Spleen (tissue), 11 donors: ENCODE measurements around the gene NPEPL1. TPM values are rescaled to one million over a fixed set of nuclear protein-coding genes. Genes with fewer than 3 reads are reported as not detected.
"Not testable (repeated sequence)": the region's sequence is repeated elsewhere in the genome, so short reads cannot be mapped to it uniquely, and the experiment has no call there.

Experiments used
- DNase-seq: peaks from one replicate; pipeline ENCODE4 v3.0.0-alpha.2; 2020
- H3K27ac ChIP-seq, 8 donors: fragments of 200-600 bp; sonication (generic) in 7 of 8; 1 replicate in 4 of 8; 2 replicates in 4 of 8; pipeline versions ENCODE4 v1.5.0 to v1.8.0; 2016 to 2021; ENCODE audit warnings: inconsistent platforms in 4 of 8, mild to moderate bottlenecking in 4 of 8, moderate library complexity in 1 of 8
- H3K27me3 ChIP-seq, 7 donors: fragments of 200-600 bp; sonication (generic) in 6 of 7; replicated peaks in 1 of 7; 1 replicate in 4 of 7; 2 replicates in 3 of 7; pipeline versions ENCODE4 v1.5.0 to v1.8.0; 2016 to 2021; ENCODE audit warnings: inconsistent platforms in 3 of 7, mild to moderate bottlenecking in 1 of 7
- H3K36me3 ChIP-seq, 6 donors: fragments of 200-600 bp; sonication (generic) in 5 of 6; 1 replicate in 4 of 6; 2 replicates in 2 of 6; pipeline versions ENCODE4 v1.5.0 to v1.8.0; 2016 to 2021; ENCODE audit warnings: inconsistent platforms in 2 of 6
- H3K4me1 ChIP-seq, 6 donors: fragments of 200-600 bp; sonication (generic) in 5 of 6; 1 replicate in 3 of 6; 2 replicates in 3 of 6; pipeline versions ENCODE4 v1.5.0 to v1.8.0; 2016 to 2021; ENCODE audit warnings: inconsistent platforms in 3 of 6
- H3K4me3 ChIP-seq, 8 donors: fragments of 200-600 bp; sonication (generic) in 7 of 8; 1 replicate in 4 of 8; 2 replicates in 4 of 8; pipeline versions ENCODE4 v1.5.0 to v1.8.0; 2016 to 2021; ENCODE audit warnings: inconsistent platforms in 4 of 8, mild to moderate bottlenecking in 4 of 8, moderate library complexity in 2 of 8
- H3K9me3 ChIP-seq, 8 donors: fragments of 200-600 bp; sonication (generic) in 7 of 8; 1 replicate in 4 of 8; 2 replicates in 4 of 8; pipeline versions ENCODE4 v1.5.0 to v1.8.0; 2016 to 2021; ENCODE audit warnings: inconsistent platforms in 4 of 8
- POLR2A ChIP-seq, 3 donors: fragments of 450-650 bp; IDR thresholded peaks; one replicate each; pipeline ENCODE4 v1.5.1; 2017; ENCODE audit warnings: antibody characterized with exemption in 3 of 3, mild to moderate bottlenecking in 1 of 3
- POLR2AphosphoS5 ChIP-seq, 3 donors: sonication (generic); formaldehyde crosslinking; IDR thresholded peaks; one replicate each; pipeline ENCODE4 v1.5.1; 2017; ENCODE audit warnings: antibody characterized with exemption in 3 of 3
- WGBS, 5 donors: extraction: QIAGEN DNeasy Blood & Tissue Kit in 3 of 5; methylation state at CpG; one replicate each; pipeline versions ENCODE4 v1.1.5 to v1.1.7; 2013 to 2018; 5-methylcytosine and 5-hydroxymethylcytosine counted together
- intact Hi-C: fragments of 100-400 bp; cut with DNase I; formaldehyde crosslinking; loops from one replicate; pipeline ENCODE4 v1.15.0; 2023; ENCODE audit warnings: low total_unique reads
- polyA plus RNA-seq, 3 donors: library from polyadenylated mRNA; stranded (reverse); fragments of 200-250 nt; gene quantifications; one replicate each; pipeline ENCODE4 v1.2.1, GENCODE V29; 2013
- total RNA-seq, 7 donors: library from RNA; depleted of rRNA in 3 of 7; stranded (reverse); fragments of >200 nt in 3 of 7; fragmentation: NEBNext Ultra II Directional in 4 of 7; extraction: Animal tissue kit (Norgen Biotek cat#: 25700) in 4 of 7; gene quantifications; one replicate each; pipeline versions ENCODE4 v1.1.0 to v1.2.1, GENCODE V29; 2016 to 2021
- TF ChIP-seq, protein P1 (sequence below), 11 experiments: fragments of 200-600 bp in 7 of 11; fragments of 450-650 bp in 4 of 11; sonication (generic) in 4 of 11; IDR thresholded peaks in 8 of 11; conservative IDR thresholded peaks in 3 of 11; 1 replicate in 7 of 11; 2 replicates in 4 of 11; pipeline versions ENCODE4 v1.4.0 to v1.8.0; 2016 to 2021; ENCODE audit warnings: antibody characterized with exemption in 11 of 11, inconsistent platforms in 4 of 11, mild to moderate bottlenecking in 1 of 11
- donor health status: healthy with polysubstance abuse.
- donor health status: DM: no; HTN: no; CAD: no; lungs with moderate emphysema.
- donor health status: DM: no; HTN: no; CAD: no.
- donor health status: Bipolar disorder and iron deficiency.
- donor health status: healthy.
- donor health status: DM: no; HTN: no; CAD: no.
- donor health status: DM: yes; HTN: yes; CAD: no.

Gene NPEPL1
- total and polyA plus RNA-seq, 10 donors, result 19.3 to 61.7 (median 56.2) TPM

DNA sequence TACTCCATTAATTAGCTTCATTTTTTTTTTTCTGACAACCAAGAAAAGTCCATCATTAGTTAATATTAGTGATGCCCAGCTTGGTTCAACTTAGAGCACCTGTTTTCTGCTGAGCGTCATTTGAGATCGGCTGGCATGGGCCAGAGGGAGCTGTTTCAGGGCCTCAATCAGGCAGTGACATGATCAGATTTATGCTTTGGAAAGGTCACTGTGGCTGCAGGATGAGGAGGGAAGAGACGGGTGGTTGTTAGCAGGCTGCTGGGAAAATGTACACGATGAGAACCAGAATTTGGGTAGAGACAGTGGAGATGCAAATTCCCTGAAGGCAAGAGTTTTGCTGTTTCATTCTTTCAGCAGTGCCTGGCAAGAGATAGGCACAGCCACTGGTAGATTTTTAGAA lies 45.9 kb upstream of the NPEPL1 start:
- intact Hi-C loops, result no loop called here
- Histone ChIP-seq H3K4me1 (peaks cover 0 to 19% (median 10%) of the 10 kb centered on the region in 6 donors), H3K36me3 (no peaks in the 10 kb centered on the region), H3K27ac (no peak overlapping the region), H3K27me3 (peaks cover 0 to 12% (median 0%) of the 10 kb centered on the region in 7 donors), H3K9me3 (no peaks in the 10 kb centered on the region), H3K4me3 (no peak overlapping the region)
- TF ChIP-seq POLR2A (IDR thresholded peaks at IDR 0.05), result no peak
- TF ChIP-seq POLR2AphosphoS5 (IDR thresholded peaks at IDR 0.05), result no peak
- TF ChIP-seq, protein P1, sequence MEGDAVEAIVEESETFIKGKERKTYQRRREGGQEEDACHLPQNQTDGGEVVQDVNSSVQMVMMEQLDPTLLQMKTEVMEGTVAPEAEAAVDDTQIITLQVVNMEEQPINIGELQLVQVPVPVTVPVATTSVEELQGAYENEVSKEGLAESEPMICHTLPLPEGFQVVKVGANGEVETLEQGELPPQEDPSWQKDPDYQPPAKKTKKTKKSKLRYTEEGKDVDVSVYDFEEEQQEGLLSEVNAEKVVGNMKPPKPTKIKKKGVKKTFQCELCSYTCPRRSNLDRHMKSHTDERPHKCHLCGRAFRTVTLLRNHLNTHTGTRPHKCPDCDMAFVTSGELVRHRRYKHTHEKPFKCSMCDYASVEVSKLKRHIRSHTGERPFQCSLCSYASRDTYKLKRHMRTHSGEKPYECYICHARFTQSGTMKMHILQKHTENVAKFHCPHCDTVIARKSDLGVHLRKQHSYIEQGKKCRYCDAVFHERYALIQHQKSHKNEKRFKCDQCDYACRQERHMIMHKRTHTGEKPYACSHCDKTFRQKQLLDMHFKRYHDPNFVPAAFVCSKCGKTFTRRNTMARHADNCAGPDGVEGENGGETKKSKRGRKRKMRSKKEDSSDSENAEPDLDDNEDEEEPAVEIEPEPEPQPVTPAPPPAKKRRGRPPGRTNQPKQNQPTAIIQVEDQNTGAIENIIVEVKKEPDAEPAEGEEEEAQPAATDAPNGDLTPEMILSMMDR (IDR thresholded peaks at IDR 0.05 in 8 of 11, conservative IDR thresholded peaks at IDR 0.05 in 3 of 11), result no peak
- no peak for DNase-seq
- 75 to 96% (median 88%) methylated on average over 4 of the region's 4 CpGs for WGBS, 5 donors

GRCh38 chr20:58647162-58647795 lies 45.3 kb upstream of the NPEPL1 start:
- H3K27ac ChIP-seq, result no peak overlapping the region
- intact Hi-C loops, result no loop called here
- H3K4me1 ChIP-seq, result peaks cover 0 to 19% (median 10%) of the 10 kb centered on the region in 6 donors
- WGBS, 5 donors, result 78 to 88% (median 84%) methylated on average over 7 of the region's 7 CpGs
- TF ChIP-seq POLR2A (IDR thresholded peaks at IDR 0.05), result no peak
- TF ChIP-seq, protein P1 (IDR thresholded peaks at IDR 0.05 in 8 of 11, conservative IDR thresholded peaks at IDR 0.05 in 3 of 11), result no peak
- no peak for TF ChIP-seq POLR2AphosphoS5 (IDR thresholded peaks at IDR 0.05)
- no peaks in the 10 kb centered on the region for H3K9me3 ChIP-seq
- H3K36me3 ChIP-seq, result no peaks in the 10 kb centered on the region
- H3K27me3 ChIP-seq, result peaks cover 0 to 10% (median 0%) of the 10 kb centered on the region in 7 donors
- no peak for DNase-seq
- H3K4me3 ChIP-seq, result no peak overlapping the region

DNA sequence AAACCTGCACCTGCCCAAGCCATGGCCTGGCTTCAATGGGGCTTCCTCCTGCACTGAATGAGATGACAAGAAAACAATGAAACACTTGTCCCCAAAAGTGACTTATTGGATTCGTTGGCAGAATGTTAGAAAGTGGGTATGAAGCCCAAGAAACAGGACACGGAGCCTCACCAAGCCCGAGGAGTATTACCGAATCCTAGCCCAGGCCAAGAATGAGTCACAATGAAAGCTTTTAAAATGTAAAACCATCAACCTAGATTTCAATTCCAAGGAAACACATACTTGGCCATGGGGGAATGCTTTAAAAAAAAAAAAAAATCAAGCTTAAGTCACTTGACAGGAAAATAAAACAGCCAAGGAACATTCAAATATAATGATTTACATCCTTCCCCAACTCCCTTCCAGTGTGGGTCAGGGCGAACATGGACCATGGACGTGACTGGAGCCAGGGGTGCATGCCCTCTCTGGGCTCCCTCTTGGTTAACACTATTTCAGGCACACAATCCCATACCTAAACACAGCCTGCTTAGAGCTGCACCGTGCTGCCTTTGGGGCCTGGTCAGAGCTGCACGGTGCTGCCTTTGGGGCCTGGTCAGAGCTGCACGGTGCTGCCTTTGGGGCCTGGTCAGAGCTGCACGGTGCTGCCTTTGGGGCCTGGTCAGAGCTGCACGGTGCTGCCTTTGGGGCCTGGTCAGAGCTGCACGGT lies 44.7 kb upstream of the NPEPL1 start:
- TF ChIP-seq POLR2AphosphoS5 (IDR thresholded peaks at IDR 0.05) (no peak), POLR2A (IDR thresholded peaks at IDR 0.05) (no peak)
- TF ChIP-seq, protein P1 (IDR thresholded peaks at IDR 0.05 in 8 of 11, conservative IDR thresholded peaks at IDR 0.05 in 3 of 11), result no peak

GRCh38 chr20:58648502-58648825 lies 44.1 kb upstream of the NPEPL1 start:
- peaks cover 6 to 29% (median 20%) of the 10 kb centered on the region in 6 donors for H3K4me1 ChIP-seq
- intact Hi-C loops, H3K27me3 ChIP-seq, H3K4me3 ChIP-seq, H3K36me3 ChIP-seq, H3K27ac ChIP-seq, DNase-seq, H3K9me3 ChIP-seq: not testable (repeated sequence)
- WGBS, 5 donors, result 94 to 100% (median 96%) methylated on average over 4 to 6 of the region's 6 CpGs

More for the DNA sequence above, 44.7 kb upstream of the NPEPL1 start:
- Histone ChIP-seq H3K4me3 (no peak overlapping the region), H3K36me3 (no peaks in the 10 kb centered on the region), H3K4me1 (peaks cover 1 to 24% (median 15%) of the 10 kb centered on the region in 6 donors), H3K9me3 (no peaks in the 10 kb centered on the region), H3K27ac (no peak overlapping the region), H3K27me3 (peaks cover 0 to 8% (median 0%) of the 10 kb centered on the region in 7 donors)
- intact Hi-C loops, result no loop called here
- 80 to 91% (median 87%) methylated on average over 7 to 10 of the region's 12 CpGs for WGBS, 5 donors
- DNase-seq, result no peak
